Activated naive CD8-positive, alpha-beta T cell (primary cell): ENCODE data around the gene SPTLC2.
"Not testable (repeated sequence)": the region's sequence is repeated elsewhere in the genome, so short reads cannot be mapped to it uniquely, and the experiment has no call there.

Source experiments
- H3K27ac Mint-ChIP-seq: one replicate; pipeline ENCODE4 v1.8.0; 2021; ENCODE audit warnings: mixed read lengths
- H3K27me3 Mint-ChIP-seq: one replicate; pipeline ENCODE4 v1.8.0; 2021; ENCODE audit warnings: mixed read lengths
- H3K36me3 Mint-ChIP-seq: one replicate; pipeline ENCODE4 v1.8.0; 2021; ENCODE audit warnings: mixed read lengths
- H3K4me1 Mint-ChIP-seq: one replicate; pipeline ENCODE4 v1.8.0; 2021; ENCODE audit warnings: low read depth, mixed read lengths
- H3K4me3 Mint-ChIP-seq: one replicate; pipeline ENCODE4 v1.8.0; 2021; ENCODE audit warnings: mild to moderate bottlenecking, mixed read lengths
- H3K9me3 Mint-ChIP-seq: one replicate; pipeline ENCODE4 v1.8.0; 2021; ENCODE audit warnings: low read depth, mixed read lengths

Gene SPTLC2

DNA sequence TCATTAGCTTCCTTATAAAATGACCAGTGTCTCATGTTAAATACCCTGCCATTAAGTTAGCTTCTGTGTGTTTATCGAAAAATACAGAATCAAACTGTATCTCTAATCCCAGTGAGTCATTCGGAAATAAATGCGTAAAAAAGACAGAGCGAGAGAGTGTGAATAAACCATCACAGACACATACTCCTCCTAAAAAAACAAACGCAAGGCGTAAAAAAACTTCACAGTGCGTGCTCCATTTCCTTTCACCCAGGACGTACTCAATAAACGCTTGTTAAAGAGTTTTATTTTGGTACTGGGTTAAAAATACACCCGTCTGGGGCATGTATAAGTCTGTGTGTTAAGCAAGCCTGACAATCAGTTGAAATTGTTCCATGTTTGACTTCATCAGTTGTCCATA lies 59.0 kb downstream of the SPTLC2 start:
- Mint-ChIP-seq H3K36me3 (peaks cover 13% of the 10 kb centered on the region), H3K4me3 (no peak overlapping the region), H3K9me3 (no peaks in the 10 kb centered on the region), H3K27me3 (no peaks in the 10 kb centered on the region), H3K27ac (peak overlapping the region; percentile 5), H3K4me1 (peaks cover 14% of the 10 kb centered on the region)

DNA sequence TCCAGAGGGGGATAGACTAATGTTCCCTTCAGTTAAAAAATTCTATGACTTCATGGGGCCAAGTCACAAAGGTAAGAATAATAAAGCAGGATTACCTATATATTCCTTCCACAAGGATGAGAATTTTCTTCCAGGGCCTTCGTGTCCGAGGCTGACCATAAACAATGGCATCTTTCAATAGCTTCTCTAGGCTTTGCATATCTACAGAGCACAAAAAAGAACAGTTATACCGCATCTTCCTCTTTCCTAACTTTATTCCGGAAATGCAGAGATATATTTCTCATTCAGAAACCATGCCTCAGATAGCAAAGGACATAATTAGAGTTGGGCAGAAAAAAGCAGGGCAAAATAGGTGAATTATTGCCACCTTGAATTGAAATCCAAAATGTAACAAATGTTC lies 59.5 kb downstream of the SPTLC2 start:
- H3K27ac Mint-ChIP-seq, result peak overlapping the region; percentile 5
- no peaks in the 10 kb centered on the region for H3K27me3 Mint-ChIP-seq
- H3K9me3 Mint-ChIP-seq, result no peaks in the 10 kb centered on the region
- H3K4me1 Mint-ChIP-seq, result peaks cover 14% of the 10 kb centered on the region
- H3K4me3 Mint-ChIP-seq, result no peak overlapping the region
- H3K36me3 Mint-ChIP-seq, result peaks cover 9% of the 10 kb centered on the region

DNA sequence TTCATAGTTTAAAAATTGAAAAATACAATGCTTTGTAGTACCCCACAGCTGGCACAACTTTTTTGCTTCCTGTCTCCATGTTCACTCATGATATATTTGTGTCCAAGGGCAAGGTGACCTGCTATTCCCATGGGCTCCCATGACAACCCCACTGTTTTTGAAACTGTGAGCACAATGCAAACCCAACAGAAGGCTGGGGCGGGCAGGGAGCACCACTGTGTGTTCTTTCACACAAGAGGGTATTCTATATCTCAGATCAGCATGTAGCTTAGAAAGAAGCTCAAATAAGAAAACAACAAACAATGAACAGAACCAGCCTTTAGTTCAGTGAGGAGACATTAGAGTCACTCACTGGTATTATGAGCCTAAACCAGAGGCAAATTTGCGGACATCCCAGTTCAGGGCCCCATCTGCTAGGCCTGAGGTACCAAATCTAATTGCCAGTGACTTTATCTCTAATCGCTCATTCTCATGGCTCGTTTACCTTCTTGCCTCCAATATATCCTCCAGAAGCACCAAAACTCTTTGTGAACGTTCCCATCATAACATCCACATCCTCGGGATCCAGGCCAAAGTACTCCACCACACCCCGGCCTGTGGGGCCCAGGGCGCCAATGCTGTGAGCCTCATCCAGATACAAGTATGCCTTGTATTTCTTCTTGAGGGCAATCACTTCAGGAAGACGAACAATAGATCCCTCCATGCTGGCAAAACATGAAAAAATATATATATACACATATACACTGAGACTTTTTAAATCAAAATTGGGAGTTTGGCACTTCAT lies 61.4 kb downstream of the SPTLC2 start:
- no peaks in the 10 kb centered on the region for H3K9me3 Mint-ChIP-seq
- peaks cover 9% of the 10 kb centered on the region for H3K36me3 Mint-ChIP-seq
- H3K4me3 Mint-ChIP-seq, result no peak overlapping the region
- H3K27me3 Mint-ChIP-seq, result no peaks in the 10 kb centered on the region
- H3K27ac Mint-ChIP-seq, result peak overlapping the region; percentile 59
- peaks cover 14% of the 10 kb centered on the region for H3K4me1 Mint-ChIP-seq

DNA sequence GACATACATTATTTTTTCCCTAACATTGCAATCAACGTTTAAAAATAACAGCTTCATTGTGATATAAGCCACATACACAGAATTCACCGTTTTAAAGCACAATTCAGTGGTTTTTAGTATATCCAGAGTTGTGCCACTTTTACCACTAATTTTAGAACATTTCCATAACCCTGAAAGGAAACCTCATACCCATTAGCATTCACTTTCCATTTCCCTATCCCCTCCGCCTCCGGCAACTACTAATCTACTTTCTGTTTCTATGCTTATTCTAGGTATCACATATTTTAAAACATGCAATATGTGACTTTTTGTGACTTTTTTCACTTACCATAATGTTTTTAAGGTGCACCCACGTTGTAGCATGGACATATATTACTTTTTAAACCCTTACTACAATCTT lies 62.2 kb downstream of the SPTLC2 start:
- H3K4me3 Mint-ChIP-seq, result no peak overlapping the region
- no peaks in the 10 kb centered on the region for H3K9me3 Mint-ChIP-seq
- peaks cover 12% of the 10 kb centered on the region for H3K36me3 Mint-ChIP-seq
- no peaks in the 10 kb centered on the region for H3K27me3 Mint-ChIP-seq
- peaks cover 14% of the 10 kb centered on the region for H3K4me1 Mint-ChIP-seq
- H3K27ac Mint-ChIP-seq, result peak overlapping the region; percentile 59

DNA sequence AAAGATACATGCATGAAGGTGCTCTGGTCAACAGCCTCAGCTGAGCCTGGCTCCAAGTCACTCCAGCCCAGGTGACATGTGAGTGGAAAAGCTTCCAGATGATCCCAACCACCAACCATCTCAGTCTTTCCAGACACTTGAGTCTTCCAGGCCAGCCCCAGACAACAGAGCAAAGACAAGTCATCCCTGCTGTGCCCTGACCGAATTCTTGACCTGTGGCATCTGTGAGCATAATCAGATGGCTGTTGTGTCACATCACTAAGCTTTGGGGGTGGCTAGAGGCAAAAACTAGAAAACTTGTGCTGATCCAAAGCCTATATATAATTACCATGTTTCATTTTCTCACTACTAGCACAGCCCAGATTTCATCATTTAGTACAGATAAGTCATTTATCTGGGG lies 67.0 kb downstream of the SPTLC2 start:
- peaks cover 5% of the 10 kb centered on the region for H3K4me1 Mint-ChIP-seq
- no peaks in the 10 kb centered on the region for H3K27me3 Mint-ChIP-seq
- H3K4me3 Mint-ChIP-seq, result no peak overlapping the region
- peaks cover 17% of the 10 kb centered on the region for H3K36me3 Mint-ChIP-seq
- H3K9me3 Mint-ChIP-seq, result no peaks in the 10 kb centered on the region
- no peak overlapping the region for H3K27ac Mint-ChIP-seq

DNA sequence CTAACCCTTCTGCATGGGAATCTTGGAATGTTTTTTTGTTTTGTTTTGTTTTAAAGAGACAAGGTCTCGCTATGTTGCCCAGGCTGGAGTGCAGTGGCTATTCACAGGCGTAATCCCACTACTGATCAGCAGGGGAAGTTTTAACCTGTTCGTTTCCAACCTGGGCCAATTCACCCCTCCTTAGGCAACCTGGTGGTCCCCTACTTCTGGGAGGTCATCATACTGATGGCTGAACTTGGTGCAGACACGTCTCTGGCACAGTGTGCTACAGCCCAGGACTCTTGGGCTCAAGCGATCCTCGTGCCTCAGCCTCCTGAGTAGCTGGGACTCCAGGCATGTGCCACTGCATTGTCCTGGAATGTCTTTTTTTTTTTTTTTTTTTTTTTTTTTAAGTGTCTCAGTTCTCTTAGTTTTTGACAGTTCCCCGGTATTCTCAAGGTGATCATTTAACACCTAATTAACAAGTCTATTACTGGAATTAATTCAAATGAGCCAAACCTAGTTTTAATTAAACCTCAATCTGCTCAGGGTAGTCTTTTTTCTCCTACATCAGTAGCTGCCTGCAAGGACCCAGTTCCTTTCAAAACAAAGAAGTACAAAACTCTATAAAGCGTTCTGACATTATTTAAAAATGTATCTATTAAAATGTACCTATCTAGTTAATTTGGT lies 68.8 kb downstream of the SPTLC2 start:
- Mint-ChIP-seq H3K36me3 (peaks cover 15% of the 10 kb centered on the region), H3K4me3 (no peak overlapping the region), H3K27me3 (no peaks in the 10 kb centered on the region), H3K27ac (no peak overlapping the region), H3K4me1 (peaks cover 1% of the 10 kb centered on the region), H3K9me3 (no peaks in the 10 kb centered on the region)

DNA sequence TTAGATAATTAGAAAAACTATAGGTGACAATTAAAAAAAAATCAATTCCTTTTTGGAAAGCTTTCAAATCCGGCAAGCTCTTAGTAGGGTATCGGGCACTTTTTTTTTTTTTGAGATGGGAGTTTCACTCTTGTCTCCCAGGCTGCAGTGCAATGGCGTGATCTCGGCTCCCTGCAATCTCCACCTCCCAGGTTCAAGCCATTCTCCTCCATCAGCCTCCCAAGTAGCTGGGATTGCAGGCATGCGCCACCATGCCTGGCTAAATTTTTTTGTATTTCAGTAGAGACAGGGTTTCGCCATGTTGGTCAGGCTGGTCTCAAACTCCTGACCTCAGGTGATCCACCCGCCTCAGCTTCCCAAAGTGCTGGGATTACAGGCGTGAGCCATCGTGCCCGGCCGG lies 71.3 kb downstream of the SPTLC2 start:
- H3K4me3 Mint-ChIP-seq, H3K4me1 Mint-ChIP-seq, H3K9me3 Mint-ChIP-seq, H3K27me3 Mint-ChIP-seq, H3K27ac Mint-ChIP-seq: not testable (repeated sequence)
- H3K36me3 Mint-ChIP-seq, result peaks cover 15% of the 10 kb centered on the region

DNA sequence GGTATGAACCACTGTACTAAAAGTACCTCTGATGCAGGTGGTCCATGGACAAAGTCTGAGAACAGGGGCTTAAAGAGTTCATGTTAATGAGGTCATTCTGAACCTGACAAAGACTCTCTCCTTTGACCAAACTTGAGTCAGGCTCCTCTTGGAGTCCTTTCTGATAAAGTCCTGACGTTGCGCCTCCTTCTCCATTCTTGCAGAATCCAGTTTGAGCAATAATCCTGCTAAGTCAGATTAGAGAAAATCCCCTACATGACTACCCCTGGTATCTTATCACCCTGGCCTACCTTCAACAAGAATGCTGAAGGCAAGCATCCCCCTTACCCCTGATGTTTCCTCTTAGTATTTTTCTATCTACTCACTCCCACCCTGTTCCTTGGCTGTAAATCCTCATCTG lies 71.9 kb downstream of the SPTLC2 start:
- Mint-ChIP-seq H3K4me1 (peaks cover 6% of the 10 kb centered on the region), H3K27ac (no peak overlapping the region), H3K4me3 (no peak overlapping the region), H3K9me3 (no peaks in the 10 kb centered on the region), H3K36me3 (peaks cover 12% of the 10 kb centered on the region), H3K27me3 (no peaks in the 10 kb centered on the region)

DNA sequence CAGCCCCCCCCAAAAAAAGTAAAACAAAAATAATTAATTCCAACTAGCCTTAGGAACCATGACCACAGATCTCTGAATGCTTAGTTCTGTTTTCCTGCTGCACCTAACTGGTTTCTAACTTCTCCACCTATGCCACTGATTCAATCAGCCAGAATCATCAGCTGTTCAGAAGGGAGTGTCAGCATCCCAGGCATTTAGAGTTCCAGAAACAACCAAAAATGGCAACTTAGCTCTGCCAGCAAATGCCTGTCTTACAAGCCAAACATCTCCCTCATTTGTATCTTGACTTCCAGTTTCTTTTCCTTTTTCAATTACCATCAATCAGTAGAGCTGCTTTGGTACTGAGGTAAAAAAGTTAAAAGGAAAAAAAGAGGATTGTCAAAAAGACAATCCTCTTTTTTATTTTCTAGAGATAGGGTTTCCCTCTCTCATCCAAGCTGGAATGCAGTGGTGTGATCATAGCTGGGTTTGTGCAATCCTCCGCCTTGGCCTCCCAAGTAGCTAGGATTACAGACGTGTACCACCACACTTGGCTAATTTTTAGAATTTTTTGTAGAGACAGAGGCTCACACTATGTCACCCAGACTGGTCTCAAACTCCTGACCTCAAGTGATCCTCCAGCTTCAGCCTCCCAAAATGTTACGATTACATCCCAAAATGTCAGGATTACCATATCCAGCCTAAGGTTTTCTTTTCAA lies 72.7 kb downstream of the SPTLC2 start:
- Mint-ChIP-seq H3K4me3 (no peak overlapping the region), H3K27me3 (no peaks in the 10 kb centered on the region), H3K4me1 (peaks cover 6% of the 10 kb centered on the region), H3K27ac (no peak overlapping the region), H3K9me3 (no peaks in the 10 kb centered on the region), H3K36me3 (peaks cover 12% of the 10 kb centered on the region)

DNA sequence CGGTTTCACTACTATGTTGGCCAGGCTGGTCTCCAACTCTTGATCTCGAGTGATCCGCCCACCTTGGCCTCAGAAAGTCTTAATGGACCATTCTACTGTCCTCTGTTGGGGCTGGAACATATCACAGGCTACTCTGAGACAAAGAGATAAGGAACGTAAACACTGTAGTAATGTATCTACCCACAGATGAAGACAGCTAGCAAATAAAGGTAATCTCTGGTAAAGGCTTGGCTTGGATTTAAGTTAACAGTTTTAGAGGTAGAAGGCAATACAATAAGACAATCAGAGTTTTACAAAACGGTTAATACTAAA lies 73.2 kb downstream of the SPTLC2 start:
- no peaks in the 10 kb centered on the region for H3K27me3 Mint-ChIP-seq
- peaks cover 8% of the 10 kb centered on the region for H3K36me3 Mint-ChIP-seq
- H3K27ac Mint-ChIP-seq, result no peak overlapping the region
- H3K4me3 Mint-ChIP-seq, result no peak overlapping the region
- H3K4me1 Mint-ChIP-seq, result peaks cover 6% of the 10 kb centered on the region
- H3K9me3 Mint-ChIP-seq, result no peaks in the 10 kb centered on the region

DNA sequence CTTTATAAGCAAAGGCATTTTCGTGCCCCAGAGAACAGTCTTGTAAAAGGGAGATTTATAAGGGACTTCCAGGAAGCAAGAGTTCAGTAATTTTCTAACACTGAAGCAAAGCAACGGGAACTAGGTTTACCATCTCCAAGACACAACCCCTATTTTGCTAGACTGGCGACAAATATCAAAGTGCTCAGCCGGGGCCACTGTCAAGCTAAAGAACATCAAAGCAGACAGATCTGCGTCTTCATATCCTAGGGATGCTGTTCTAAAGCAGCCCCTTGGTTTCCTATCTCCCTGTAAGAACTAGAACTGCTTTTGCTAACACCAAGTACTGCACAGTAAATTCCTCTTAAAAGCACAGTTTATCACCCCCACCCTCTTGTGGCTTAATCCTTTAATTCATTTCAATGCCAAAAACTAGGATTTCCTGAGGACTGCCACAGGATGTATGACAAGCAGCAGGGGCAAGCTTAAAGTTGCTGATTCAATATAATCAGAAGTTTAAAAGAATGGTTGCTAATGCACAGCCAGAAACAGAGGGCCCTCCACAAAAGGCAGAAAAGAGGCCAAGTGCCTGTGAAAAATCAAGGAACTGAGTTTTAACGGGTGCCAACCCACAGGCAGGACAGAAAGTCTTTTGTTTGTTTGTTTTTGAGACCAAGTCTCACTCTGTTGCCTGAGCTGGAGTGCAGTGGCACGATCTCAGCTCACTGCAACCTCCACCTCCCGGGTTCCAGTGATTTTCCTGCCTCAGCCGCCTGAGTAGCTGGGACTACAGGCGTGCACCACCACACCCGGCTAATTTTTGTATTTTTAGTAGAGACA lies 73.8 kb downstream of the SPTLC2 start:
- peaks cover 6% of the 10 kb centered on the region for H3K4me1 Mint-ChIP-seq
- H3K36me3 Mint-ChIP-seq, result peaks cover 12% of the 10 kb centered on the region
- no peak overlapping the region for H3K27ac Mint-ChIP-seq
- H3K9me3 Mint-ChIP-seq, result no peaks in the 10 kb centered on the region
- H3K4me3 Mint-ChIP-seq, result no peak overlapping the region
- H3K27me3 Mint-ChIP-seq, result no peaks in the 10 kb centered on the region

DNA sequence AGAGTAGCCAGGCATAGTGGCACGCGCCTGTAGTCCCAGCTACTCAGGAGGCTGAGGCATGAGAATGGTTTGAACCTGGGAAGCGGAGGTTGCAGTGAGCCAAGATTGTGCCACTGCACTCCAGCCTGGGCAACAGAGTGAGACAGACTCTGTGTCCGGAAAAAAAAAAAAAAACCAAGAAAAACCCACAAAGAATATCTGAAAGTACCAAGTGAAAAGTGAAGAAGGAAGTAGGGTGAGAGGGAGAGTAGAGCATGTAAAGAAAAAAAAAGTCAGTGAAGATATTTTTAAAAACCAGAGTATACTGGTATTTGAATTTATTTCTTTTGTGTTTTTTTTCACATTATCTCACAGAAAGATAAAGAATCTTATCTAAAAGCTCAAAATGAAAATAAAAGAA lies 74.5 kb downstream of the SPTLC2 start:
- no peaks in the 10 kb centered on the region for H3K9me3 Mint-ChIP-seq
- peaks cover 12% of the 10 kb centered on the region for H3K36me3 Mint-ChIP-seq
- H3K4me3 Mint-ChIP-seq, result no peak overlapping the region
- no peaks in the 10 kb centered on the region for H3K27me3 Mint-ChIP-seq
- H3K27ac Mint-ChIP-seq, result no peak overlapping the region
- peaks cover 6% of the 10 kb centered on the region for H3K4me1 Mint-ChIP-seq

DNA sequence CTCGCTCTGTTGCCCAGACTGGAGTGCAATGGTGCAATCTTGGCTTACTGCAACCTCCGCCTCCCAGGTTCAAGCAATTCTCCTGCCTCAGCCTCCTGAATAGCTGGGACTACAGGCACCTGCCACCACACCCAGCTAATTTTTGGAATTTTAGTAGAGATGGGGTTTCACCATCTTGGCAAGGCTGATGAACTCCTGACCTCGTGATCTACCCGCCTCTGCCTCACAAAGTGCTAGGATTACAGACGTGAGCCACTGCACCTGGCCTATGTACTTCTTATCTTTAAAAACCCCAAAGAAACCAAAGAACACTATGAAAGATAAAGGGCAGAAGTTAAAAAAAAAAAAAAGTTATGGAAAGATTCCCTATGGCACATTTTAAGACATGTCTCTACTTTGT lies 79.5 kb downstream of the SPTLC2 start:
- not testable (repeated sequence) for H3K9me3 Mint-ChIP-seq, H3K27me3 Mint-ChIP-seq, H3K27ac Mint-ChIP-seq, H3K4me3 Mint-ChIP-seq, H3K4me1 Mint-ChIP-seq
- H3K36me3 Mint-ChIP-seq, result peaks cover 14% of the 10 kb centered on the region

DNA sequence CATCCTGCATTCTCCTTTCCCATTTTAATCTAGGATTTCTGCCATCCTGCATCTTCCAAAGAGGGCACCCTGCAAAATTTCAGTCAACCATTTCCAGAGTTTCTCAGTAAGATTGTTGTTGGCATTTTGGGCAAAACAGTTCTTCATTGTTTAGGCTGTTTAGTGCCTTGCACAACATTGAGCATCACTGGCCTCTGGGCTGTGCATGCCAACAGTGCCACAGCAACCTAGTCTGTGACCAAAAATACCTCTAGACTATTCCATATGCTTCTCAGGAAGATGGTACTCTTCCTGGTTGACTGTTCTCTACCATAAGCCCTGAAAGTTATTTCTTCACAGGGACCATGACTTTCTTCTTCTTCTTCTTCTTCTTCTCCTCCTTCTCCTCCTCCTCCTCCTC lies 85.4 kb downstream of the SPTLC2 start:
- H3K4me1 Mint-ChIP-seq, result no peaks in the 10 kb centered on the region
- peaks cover 14% of the 10 kb centered on the region for H3K36me3 Mint-ChIP-seq
- H3K4me3 Mint-ChIP-seq, result no peak overlapping the region
- H3K27ac Mint-ChIP-seq, result no peak overlapping the region
- no peaks in the 10 kb centered on the region for H3K9me3 Mint-ChIP-seq
- H3K27me3 Mint-ChIP-seq, result no peaks in the 10 kb centered on the region

DNA sequence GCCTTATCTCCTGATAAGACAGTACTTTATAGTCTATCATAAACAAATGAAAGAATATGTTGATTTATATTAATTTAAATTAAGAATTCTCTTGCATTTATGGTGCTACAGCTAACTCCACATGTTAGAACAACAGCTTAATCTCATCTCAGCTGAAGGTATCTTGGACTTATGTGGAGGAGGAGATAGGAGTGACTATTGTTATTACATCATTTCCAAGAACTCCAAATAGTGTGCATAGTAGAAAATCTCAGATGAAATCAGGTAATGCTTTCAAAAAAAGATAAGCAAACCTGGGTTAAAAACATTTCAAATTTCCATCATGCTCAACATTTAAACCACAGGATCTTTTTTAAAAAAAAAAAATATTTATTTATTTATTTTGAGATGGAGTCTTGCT lies 86.5 kb downstream of the SPTLC2 start:
- Mint-ChIP-seq H3K4me1 (no peaks in the 10 kb centered on the region), H3K27ac (no peak overlapping the region), H3K9me3 (no peaks in the 10 kb centered on the region), H3K36me3 (peaks cover 8% of the 10 kb centered on the region), H3K4me3 (no peak overlapping the region), H3K27me3 (no peaks in the 10 kb centered on the region)
